ENCODE data around the gene PRAC2. TPM values are rescaled to one million over a fixed set of nuclear protein-coding genes. Genes with fewer than 3 reads are reported as not detected.

Gene PRAC2
- total RNA-seq, 1 donor = not detected

GRCh38 chr17:48717367-48718226, 5.4 kb upstream of the PRAC2 start:
- no peak for TF ChIP-seq CTCF (IDR thresholded peaks at IDR 0.05; ENCODE audit: insufficient read depth, low read length)
- no peak overlapping the region for H3K4me3 ChIP-seq (ENCODE audit: low read depth, low read length)
- no peak for DNase-seq (ENCODE audit: low read depth)

GRCh38 chr17:48718227-48718760, 4.7 kb upstream of the PRAC2 start:
- no peak for TF ChIP-seq CTCF (IDR thresholded peaks at IDR 0.05; ENCODE audit: insufficient read depth, low read length)
- no peak overlapping the region for H3K4me3 ChIP-seq (ENCODE audit: low read depth, low read length)
- DNase-seq (ENCODE audit: low read depth) = no peak

GRCh38 chr17:48718761-48719641, 4.0 kb upstream of the PRAC2 start:
- no peak overlapping the region for H3K4me3 ChIP-seq (ENCODE audit: low read depth, low read length)
- TF ChIP-seq CTCF (IDR thresholded peaks at IDR 0.05; ENCODE audit: insufficient read depth, low read length) = no peak
- no peak for DNase-seq (ENCODE audit: low read depth)

- TF ChIP-seq CTCF (IDR thresholded peaks at IDR 0.05; ENCODE audit: insufficient read depth, low read length) = no peak
- no peak for DNase-seq (ENCODE audit: low read depth)
- H3K4me3 ChIP-seq (ENCODE audit: low read depth, low read length) = no peak overlapping the region
These were observed 3.2 kb upstream of the PRAC2 start for GRCh38 chr17:48719642-48720265.

- DNase-seq (ENCODE audit: low read depth) = no peak
- no peak for TF ChIP-seq CTCF (IDR thresholded peaks at IDR 0.05; ENCODE audit: insufficient read depth, low read length)
- no peak overlapping the region for H3K4me3 ChIP-seq (ENCODE audit: low read depth, low read length)
These were observed 2.5 kb upstream of the PRAC2 start for GRCh38 chr17:48720266-48721008.

- DNase-seq (ENCODE audit: low read depth) = no peak
- no peak for TF ChIP-seq CTCF (IDR thresholded peaks at IDR 0.05; ENCODE audit: insufficient read depth, low read length)
- no peak overlapping the region for H3K4me3 ChIP-seq (ENCODE audit: low read depth, low read length)
These were observed 2.0 kb upstream of the PRAC2 start for GRCh38 chr17:48721009-48721402.
